ENCODE data around the gene ITPRIP. TPM values are rescaled to one million over a fixed set of nuclear protein-coding genes. Genes with fewer than 3 reads are reported as not detected.

Gene ITPRIP
- total and polyA plus RNA-seq, 8 donors: 16.6 to 29.2 (median 17.9) TPM

- intact Hi-C loops (cut with DNase I): no loop called here
- Histone ChIP-seq H3K4me3 (no peak overlapping the region), H3K4me1 (peaks cover 23 to 79% of the 10 kb centered on the region in 2 donors), H3K27me3 (no peaks in the 10 kb centered on the region), H3K36me3 (peaks cover 0 to 49% of the 10 kb centered on the region in 2 donors), H3K27ac (peak overlapping the region in 1 of 2 donors; percentile 41), H3K9me3 (no peaks in the 10 kb centered on the region)
- ATAC-seq (no peak), DNase-seq (no peak)
- no peak for TF ChIP-seq CTCF (IDR thresholded peaks at IDR 0.05)
Observed at GRCh38 chr10:104316321-104317099, 21.8 kb downstream of the ITPRIP start.

- TF ChIP-seq CTCF (IDR thresholded peaks at IDR 0.05): no peak
- Histone ChIP-seq H3K27ac (no peak overlapping the region), H3K27me3 (no peaks in the 10 kb centered on the region), H3K36me3 (peaks cover 0 to 59% of the 10 kb centered on the region in 2 donors), H3K4me3 (no peak overlapping the region), H3K9me3 (no peaks in the 10 kb centered on the region), H3K4me1 (peaks cover 16 to 71% of the 10 kb centered on the region in 2 donors)
- ATAC-seq (no peak), DNase-seq (no peak)
- intact Hi-C loops (cut with DNase I): no loop called here
Observed at GRCh38 chr10:104315486-104315921, 22.8 kb downstream of the ITPRIP start.

- Histone ChIP-seq H3K4me3 (no peak overlapping the region), H3K27me3 (no peaks in the 10 kb centered on the region), H3K27ac (no peak overlapping the region), H3K4me1 (peaks cover 16 to 69% of the 10 kb centered on the region in 2 donors), H3K36me3 (peaks cover 0 to 66% of the 10 kb centered on the region in 2 donors), H3K9me3 (no peaks in the 10 kb centered on the region)
- DNase-seq (no peak), ATAC-seq (no peak)
- intact Hi-C loops (cut with DNase I): no loop called here
- no peak for TF ChIP-seq CTCF (IDR thresholded peaks at IDR 0.05)
Observed at GRCh38 chr10:104314591-104315485, 23.4 kb downstream of the ITPRIP start.

GRCh38 chr10:104311184-104311720 is 27.0 kb downstream of the ITPRIP start:
- no peak for TF ChIP-seq CTCF (IDR thresholded peaks at IDR 0.05)
- no peak for ATAC-seq
- intact Hi-C loops (cut with DNase I): no loop called here
- Histone ChIP-seq H3K9me3 (no peaks in the 10 kb centered on the region), H3K27me3 (no peaks in the 10 kb centered on the region), H3K36me3 (peaks cover 0 to 87% of the 10 kb centered on the region in 2 donors), H3K27ac (peak overlapping the region in 1 of 2 donors; percentile 15), H3K4me1 (peaks cover 0 to 40% of the 10 kb centered on the region in 2 donors), H3K4me3 (no peak overlapping the region)
- no peak for DNase-seq

Measured in left lung (tissue), 10 donors.